ENCODE data around the gene ADORA1. TPM values are rescaled to one million over a fixed set of nuclear protein-coding genes. Genes with fewer than 3 reads are reported as not detected.

Gene ADORA1
- total RNA-seq, 1 experiment from 2014 or later, result 1.2 TPM

GRCh38 chr1:203184467-203184866 is 56.9 kb downstream of the ADORA1 start:
- Histone ChIP-seq H3K27ac (ENCODE audit: low read depth, low read length, poor library complexity, severe bottlenecking) (no peak overlapping the region), H3K36me3 (ENCODE audit: insufficient read depth, low read length, poor library complexity, severe bottlenecking) (no peaks in the 10 kb centered on the region), H3K9me3 (ENCODE audit: low read depth, low read length, poor library complexity, severe bottlenecking) (no peaks in the 10 kb centered on the region), H3K4me3 (ENCODE audit: low read depth, low read length, poor library complexity, severe bottlenecking) (no peak overlapping the region), H3K4me1 (ENCODE audit: insufficient read depth, low read length, poor library complexity, severe bottlenecking) (no peaks in the 10 kb centered on the region), H3K27me3 (replicated peaks; ENCODE audit: insufficient read depth, low read depth, low read length, poor library complexity) (no peaks in the 10 kb centered on the region)
- TF ChIP-seq CTCF (conservative IDR thresholded peaks at IDR 0.05; ENCODE audit: low read depth, low read length) (no peak), EZH2 (IDR thresholded peaks at IDR 0.05; ENCODE audit: borderline replicate concordance, low read depth, low read length, poor library complexity, severe bottlenecking) (no peak)
- intact Hi-C loops (cut with micrococcal nuclease; ENCODE audit: unreplicated experiment), result no loop called here
- ChIA-PET CTCF (no interaction called here), POLR2A (ENCODE audit: low non-redundant PET) (no interaction called here)
- no peak for DNase-seq (ENCODE audit: low spot score)
- no TSS peak for BruUV-seq (replicated peaks)

GRCh38 chr1:203185061-203185461 is 57.5 kb downstream of the ADORA1 start:
- ChIA-PET POLR2A (ENCODE audit: low non-redundant PET) (no interaction called here), CTCF (interaction anchor here (0.7 kb wide), 1 partner anchor 14 kb away, joined by 3 read pairs; no protein-coding TSS in a partner anchor)
- no peak overlapping the region for H3K27ac ChIP-seq (ENCODE audit: low read depth, low read length, poor library complexity, severe bottlenecking)
- H3K9me3 ChIP-seq (ENCODE audit: low read depth, low read length, poor library complexity, severe bottlenecking), result no peaks in the 10 kb centered on the region
- H3K4me3 ChIP-seq (ENCODE audit: low read depth, low read length, poor library complexity, severe bottlenecking), result no peak overlapping the region
- intact Hi-C loops (cut with micrococcal nuclease; ENCODE audit: unreplicated experiment), result no loop called here
- no peak for TF ChIP-seq EZH2 (IDR thresholded peaks at IDR 0.05; ENCODE audit: borderline replicate concordance, low read depth, low read length, poor library complexity, severe bottlenecking)
- TF ChIP-seq CTCF (conservative IDR thresholded peaks at IDR 0.05; ENCODE audit: low read depth, low read length), result no peak
- H3K36me3 ChIP-seq (ENCODE audit: insufficient read depth, low read length, poor library complexity, severe bottlenecking), result no peaks in the 10 kb centered on the region
- no peak for DNase-seq (ENCODE audit: low spot score)
- BruUV-seq (replicated peaks), result no TSS peak
- no peaks in the 10 kb centered on the region for H3K27me3 ChIP-seq (replicated peaks; ENCODE audit: insufficient read depth, low read depth, low read length, poor library complexity)
- H3K4me1 ChIP-seq (ENCODE audit: insufficient read depth, low read length, poor library complexity, severe bottlenecking), result no peaks in the 10 kb centered on the region

- intact Hi-C loops (cut with micrococcal nuclease; ENCODE audit: unreplicated experiment), result no loop called here
- DNase-seq (ENCODE audit: low spot score), result no peak
- Histone ChIP-seq H3K4me1 (ENCODE audit: insufficient read depth, low read length, poor library complexity, severe bottlenecking) (no peaks in the 10 kb centered on the region), H3K27ac (ENCODE audit: low read depth, low read length, poor library complexity, severe bottlenecking) (no peak overlapping the region), H3K9me3 (ENCODE audit: low read depth, low read length, poor library complexity, severe bottlenecking) (no peaks in the 10 kb centered on the region), H3K36me3 (ENCODE audit: insufficient read depth, low read length, poor library complexity, severe bottlenecking) (no peaks in the 10 kb centered on the region), H3K4me3 (ENCODE audit: low read depth, low read length, poor library complexity, severe bottlenecking) (no peak overlapping the region), H3K27me3 (replicated peaks; ENCODE audit: insufficient read depth, low read depth, low read length, poor library complexity) (no peaks in the 10 kb centered on the region)
- CTCF ChIA-PET, result interaction anchor here (0.7 kb wide), 1 partner anchor 14 kb away, joined by 3 read pairs; no protein-coding TSS in a partner anchor
- POLR2A ChIA-PET (ENCODE audit: low non-redundant PET), result no interaction called here
- TF ChIP-seq CTCF (conservative IDR thresholded peaks at IDR 0.05; ENCODE audit: low read depth, low read length) (no peak), EZH2 (IDR thresholded peaks at IDR 0.05; ENCODE audit: borderline replicate concordance, low read depth, low read length, poor library complexity, severe bottlenecking) (no peak)
- no TSS peak for BruUV-seq (replicated peaks)
Measured at GRCh38 chr1:203185585-203185984, 58.1 kb downstream of the ADORA1 start.
